Astrocyte (in vitro differentiated cells and primary cell): ENCODE results near the gene HOXD12. TPM values are rescaled to one million over a fixed set of nuclear protein-coding genes. Genes with fewer than 3 reads are reported as not detected.

Experiments used
- DNase-seq: peaks from one replicate; pipeline ENCODE4 v3.0.0-alpha.2; 2010; ENCODE audit warnings: low read depth
- FAIRE-seq: peaks from 2 replicates; lab custom pipeline; 2011; peaks lifted over from hg19 to GRCh38; lab: Jason Lieb, UNC
- H2AFZ ChIP-seq: 2 replicates; pipeline ENCODE4 v1.6.0; 2012; ENCODE audit warnings: low read depth, low read length, inconsistent platforms
- H3K27ac ChIP-seq: 2 replicates; pipeline ENCODE4 v1.5.1; 2011; ENCODE audit warnings: low read depth, low read length, inconsistent platforms
- H3K27me3 ChIP-seq: 2 replicates; pipeline ENCODE4 v1.6.0; 2011; ENCODE audit warnings: low read length, inconsistent platforms; ENCODE audit not compliant: insufficient read depth
- H3K36me3 ChIP-seq: 2 replicates; pipeline ENCODE4 v1.5.1; 2011; ENCODE audit warnings: low read length, inconsistent platforms; ENCODE audit not compliant: insufficient read depth
- H3K4me1 ChIP-seq: 2 replicates; pipeline ENCODE4 v1.5.1; 2011; ENCODE audit warnings: low read length, inconsistent platforms; ENCODE audit not compliant: insufficient read depth
- H3K4me2 ChIP-seq: 2 replicates; pipeline ENCODE4 v1.6.0; 2012; ENCODE audit warnings: low read length, inconsistent platforms
- H3K4me3 ChIP-seq: 2 replicates; pipeline ENCODE4 v1.5.1; 2011; ENCODE audit warnings: low read depth, mild to moderate bottlenecking, low read length, inconsistent platforms; ENCODE audit not compliant: insufficient read depth
- H3K79me2 ChIP-seq: 2 replicates; pipeline ENCODE4 v1.6.0; 2012; ENCODE audit warnings: mild to moderate bottlenecking, low read length, inconsistent platforms; ENCODE audit not compliant: insufficient read depth
- H3K9ac ChIP-seq: 2 replicates; pipeline ENCODE4 v1.6.0; 2012; ENCODE audit warnings: mild to moderate bottlenecking, low read length, inconsistent platforms
- H3K9me3 ChIP-seq: 2 replicates; pipeline ENCODE4 v1.5.1; 2012; ENCODE audit warnings: low read depth, mild to moderate bottlenecking, low read length, inconsistent platforms; ENCODE audit not compliant: insufficient read depth
- H4K20me1 ChIP-seq: 2 replicates; pipeline ENCODE4 v1.6.0; 2012; ENCODE audit warnings: low read length, inconsistent platforms; ENCODE audit not compliant: insufficient read depth
- H3K27ac Mint-ChIP-seq: one replicate; pipeline ENCODE4 v1.8.0; 2021; ENCODE audit warnings: mild to moderate bottlenecking, mixed read lengths; ENCODE audit not compliant: unreplicated experiment
- H3K27me3 Mint-ChIP-seq: one replicate; pipeline ENCODE4 v1.8.0; 2021; ENCODE audit warnings: low read depth, mixed read lengths; ENCODE audit not compliant: unreplicated experiment
- H3K36me3 Mint-ChIP-seq: one replicate; pipeline ENCODE4 v1.8.0; 2021; ENCODE audit warnings: low read depth, mixed read lengths; ENCODE audit not compliant: unreplicated experiment
- H3K4me1 Mint-ChIP-seq: one replicate; pipeline ENCODE4 v1.8.0; 2021; ENCODE audit warnings: low read depth, mixed read lengths; ENCODE audit not compliant: unreplicated experiment
- H3K4me3 Mint-ChIP-seq: one replicate; pipeline ENCODE4 v1.8.0; 2021; ENCODE audit warnings: mild to moderate bottlenecking, moderate library complexity, mixed read lengths; ENCODE audit not compliant: unreplicated experiment
- H3K9me3 Mint-ChIP-seq: one replicate; pipeline ENCODE4 v1.8.0; 2021; ENCODE audit warnings: mild to moderate bottlenecking, mixed read lengths; ENCODE audit not compliant: unreplicated experiment
- CTCF ChIP-seq: IDR thresholded peaks from 2 replicates; pipeline ENCODE4 v1.5.1; 2011; ENCODE audit warnings: low read depth, mild to moderate bottlenecking, inconsistent platforms, low read length, moderate library complexity; ENCODE audit not compliant: insufficient read depth
- EZH2 ChIP-seq: IDR thresholded peaks from 2 replicates; pipeline ENCODE4 v1.6.1; 2012; ENCODE audit warnings: mild to moderate bottlenecking, low read length, inconsistent platforms; ENCODE audit not compliant: insufficient read depth
- total RNA-seq: library from RNA; stranded (reverse); gene quantifications from 2 replicates; pipeline ENCODE4 v1.2.1, GENCODE V29; 2021

Gene HOXD12
- total RNA-seq, 1 donor from 2014 or later = not detected

- peaks cover 39% of the 10 kb centered on the region for H3K9me3 Mint-ChIP-seq
- Histone ChIP-seq H3K4me1 (peaks cover 8% of the 10 kb centered on the region), H3K79me2 (no peaks in the 10 kb centered on the region), H3K4me3 (peak overlapping the region; percentile 45), H3K9ac (peak overlapping the region; percentile 26), H3K27ac (no peak overlapping the region), H2AFZ (peak overlapping the region; percentile 66), H3K36me3 (no peaks in the 10 kb centered on the region), H3K4me2 (peak overlapping the region; percentile 78), H3K9me3 (peaks cover 6% of the 10 kb centered on the region), H4K20me1 (no peaks in the 10 kb centered on the region), H3K27me3 (peaks cover 79% of the 10 kb centered on the region)
- DNase-seq (no peak), FAIRE-seq (no peak)
- peak overlapping the region; percentile 66 for H3K27ac Mint-ChIP-seq
- TF ChIP-seq CTCF (peak; percentile 42), EZH2 (peak; percentile 16)
- no peaks in the 10 kb centered on the region for H3K4me1 Mint-ChIP-seq
- peaks cover 2% of the 10 kb centered on the region for H3K36me3 Mint-ChIP-seq
- peaks cover 91% of the 10 kb centered on the region for H3K27me3 Mint-ChIP-seq
- peak overlapping the region; percentile 72 for H3K4me3 Mint-ChIP-seq
Observed at GRCh38 chr2:176140513-176141317, 41.1 kb downstream of the HOXD12 start.

- H3K4me3 ChIP-seq = no peak overlapping the region
- DNase-seq (no peak), FAIRE-seq (no peak)
- H3K79me2 ChIP-seq = no peaks in the 10 kb centered on the region
- no peak for TF ChIP-seq CTCF
- no peak for TF ChIP-seq EZH2
- no peaks in the 10 kb centered on the region for H3K36me3 ChIP-seq
- peaks cover 8% of the 10 kb centered on the region for H3K4me1 ChIP-seq
- H3K4me2 ChIP-seq = no peak overlapping the region
- H3K9me3 Mint-ChIP-seq = peaks cover 43% of the 10 kb centered on the region
- H3K9me3 ChIP-seq = peaks cover 6% of the 10 kb centered on the region
- H3K36me3 Mint-ChIP-seq = peaks cover 2% of the 10 kb centered on the region
- H4K20me1 ChIP-seq = no peaks in the 10 kb centered on the region
- H3K27me3 ChIP-seq = peaks cover 78% of the 10 kb centered on the region
- H2AFZ ChIP-seq = no peak overlapping the region
- no peak overlapping the region for H3K4me3 Mint-ChIP-seq
- no peak overlapping the region for H3K27ac ChIP-seq
- no peak overlapping the region for H3K9ac ChIP-seq
- no peaks in the 10 kb centered on the region for H3K4me1 Mint-ChIP-seq
- no peak overlapping the region for H3K27ac Mint-ChIP-seq
- H3K27me3 Mint-ChIP-seq = peaks cover 94% of the 10 kb centered on the region
Observed at GRCh38 chr2:176142281-176142680, 42.7 kb downstream of the HOXD12 start.
